HEK293T (cell line): Measurements from ENCODE around the gene PEX5.
"Not testable (repeated sequence)": the region's sequence is repeated elsewhere in the genome, so short reads cannot be mapped to it uniquely, and the experiment has no call there.

Source experiments
- CTCF ChIA-PET: fragments of 350-600 bp; formaldehyde crosslinking; extraction: SDS; loops from one replicate; lab custom pipeline; 2021; ENCODE audit warnings: antibody characterized with exemption, inconsistent platforms; lab: Yijun Ruan, JAX
- POLR2A ChIA-PET: fragments of 350-600 bp; formaldehyde crosslinking; extraction: SDS; loops from one replicate; lab custom pipeline; 2020; ENCODE audit warnings: antibody characterized with exemption, inconsistent platforms; lab: Yijun Ruan, JAX
- DNase-seq: peaks from one replicate; pipeline ENCODE4 v3.0.0; 2012; ENCODE audit warnings: mixed read lengths; ENCODE audit errors: extremely low spot score
- ARNT ChIP-seq: fragments of 450-650 bp; IDR thresholded peaks from 2 replicates; pipeline ENCODE4 v1.6.1; 2017; ENCODE audit warnings: mild to moderate bottlenecking
- BHLHE40 ChIP-seq: fragments of 450-650 bp; IDR thresholded peaks from 2 replicates; pipeline ENCODE4 v1.6.1; 2016; ENCODE audit warnings: mild to moderate bottlenecking, moderate library complexity, borderline replicate concordance
- CTBP1 ChIP-seq: fragments of 450-650 bp; IDR thresholded peaks from 2 replicates; pipeline ENCODE4 v1.6.1; 2016; ENCODE audit warnings: borderline replicate concordance
- ELF4 ChIP-seq: fragments of 450-650 bp; IDR thresholded peaks from 2 replicates; pipeline ENCODE4 v1.6.1; 2017; ENCODE audit warnings: antibody characterized with exemption
- FOXA1 ChIP-seq: fragments of 450-650 bp; IDR thresholded peaks from 2 replicates; pipeline ENCODE4 v1.6.1; 2016; ENCODE audit warnings: mild to moderate bottlenecking
- FOXK2 ChIP-seq: fragments of 450-650 bp; IDR thresholded peaks from 2 replicates; pipeline ENCODE4 v1.6.1; 2016; ENCODE audit warnings: mild to moderate bottlenecking
- FOXM1 ChIP-seq: fragments of 450-650 bp; IDR thresholded peaks from 2 replicates; pipeline ENCODE4 v1.6.1; 2017; ENCODE audit warnings: mild to moderate bottlenecking, borderline replicate concordance
- HDGF ChIP-seq: fragments of 450-650 bp; IDR thresholded peaks from 2 replicates; pipeline ENCODE4 v1.6.1; 2017; ENCODE audit warnings: antibody characterized with exemption, borderline replicate concordance
- L3MBTL2 ChIP-seq: fragments of 450-650 bp; conservative IDR thresholded peaks from 2 replicates; pipeline ENCODE4 v1.6.1; 2016; ENCODE audit warnings: mild to moderate bottlenecking
- LEF1 ChIP-seq: fragments of 450-650 bp; IDR thresholded peaks from 2 replicates; pipeline ENCODE4 v1.6.1; 2017; ENCODE audit warnings: mild to moderate bottlenecking, borderline replicate concordance
- NFRKB ChIP-seq: fragments of 450-650 bp; IDR thresholded peaks from 2 replicates; pipeline ENCODE4 v1.6.1; 2016; ENCODE audit warnings: mild to moderate bottlenecking, moderate library complexity
- PKNOX1 ChIP-seq: fragments of 450-650 bp; IDR thresholded peaks from 2 replicates; pipeline ENCODE4 v1.6.1; 2016
- SP1 ChIP-seq: fragments of 450-650 bp; IDR thresholded peaks from 2 replicates; pipeline ENCODE4 v1.6.1; 2017
- SUZ12 ChIP-seq: fragments of 450-650 bp; IDR thresholded peaks from 2 replicates; pipeline ENCODE4 v1.6.1; 2016; ENCODE audit warnings: mild to moderate bottlenecking
- TARDBP ChIP-seq: fragments of 450-650 bp; IDR thresholded peaks from 2 replicates; pipeline ENCODE4 v1.6.1; 2016
- ZNF384 ChIP-seq: fragments of 450-650 bp; IDR thresholded peaks from 2 replicates; pipeline ENCODE4 v1.6.1; 2016

PEX5 gene

GRCh38 chr12:7212678-7213077 is 23.2 kb downstream of the PEX5 start:
- TF ChIP-seq ARNT (no peak), SP1 (no peak), NFRKB (no peak)
- DNase-seq, result no peak
- CTCF ChIA-PET, result no interaction called here
- POLR2A ChIA-PET, result no interaction called here

- DNase-seq, POLR2A ChIA-PET, CTCF ChIA-PET: not testable (repeated sequence)
Measured at GRCh38 chr12:7213745-7214144, 24.3 kb downstream of the PEX5 start.

GRCh38 chr12:7217475-7218069 is 28.1 kb downstream of the PEX5 start:
- CTCF ChIA-PET, result no interaction called here
- POLR2A ChIA-PET, result no interaction called here

GRCh38 chr12:7219599-7220243 is 30.2 kb downstream of the PEX5 start:
- peak; percentile 63 for DNase-seq
- CTCF ChIA-PET, result interaction anchor here (0.6 to 1.6 kb wide), 6 partner anchors 16 to 424 kb away, joined by 3 to 5 read pairs (median 3); no protein-coding TSS in a partner anchor

More at GRCh38 chr12:7217475-7218069, 28.1 kb downstream of the PEX5 start:
- TF ChIP-seq BHLHE40 (no peak), TARDBP (no peak), ZNF384 (no peak), FOXM1 (no peak), NFRKB (no peak), PKNOX1 (no peak), SP1 (no peak), FOXK2 (no peak), FOXA1 (no peak), ELF4 (no peak), LEF1 (no peak), HDGF (no peak), CTBP1 (no peak), ARNT (no peak), SUZ12 (no peak), L3MBTL2 (no peak)
- no peak for DNase-seq

GRCh38 chr12:7221486-7221885 is 32.0 kb downstream of the PEX5 start:
- no peak for DNase-seq
- ChIA-PET POLR2A (interaction anchor here (1.0 kb wide), 1 partner anchor 243 kb away, joined by 3 read pairs; no protein-coding TSS in a partner anchor), CTCF (interaction anchor here (0.5 kb wide), 1 partner anchor 240 kb away, joined by 3 read pairs; no protein-coding TSS in a partner anchor)
- TF ChIP-seq HDGF (no peak), SUZ12 (no peak), PKNOX1 (no peak), LEF1 (no peak), BHLHE40 (no peak), ELF4 (no peak), L3MBTL2 (no peak), SP1 (no peak)

More at GRCh38 chr12:7219599-7220243, 30.2 kb downstream of the PEX5 start:
- POLR2A ChIA-PET, result no interaction called here
- peak; percentile 79 for TF ChIP-seq PKNOX1
- TF ChIP-seq ELF4, result no peak

- ChIA-PET POLR2A (no interaction called here), CTCF (no interaction called here)
- TF ChIP-seq ELF4 (no peak), PKNOX1 (no peak), FOXA1 (no peak), SUZ12 (no peak), SP1 (no peak), ZNF384 (no peak), BHLHE40 (no peak), FOXK2 (no peak), TARDBP (no peak), HDGF (no peak), LEF1 (no peak), NFRKB (no peak), CTBP1 (no peak)
- no peak for DNase-seq
Measured at GRCh38 chr12:7229741-7230140, 40.3 kb downstream of the PEX5 start.
